HG03196 (cell line): ENCODE results near the gene WDFY2.

Experiments
- ATAC-seq: cut with Tn5 transposase; IDR thresholded peaks from one replicate; pipeline ENCODE4 v1.9.1; 2021; ENCODE audit not compliant: unreplicated experiment

Gene WDFY2

DNA sequence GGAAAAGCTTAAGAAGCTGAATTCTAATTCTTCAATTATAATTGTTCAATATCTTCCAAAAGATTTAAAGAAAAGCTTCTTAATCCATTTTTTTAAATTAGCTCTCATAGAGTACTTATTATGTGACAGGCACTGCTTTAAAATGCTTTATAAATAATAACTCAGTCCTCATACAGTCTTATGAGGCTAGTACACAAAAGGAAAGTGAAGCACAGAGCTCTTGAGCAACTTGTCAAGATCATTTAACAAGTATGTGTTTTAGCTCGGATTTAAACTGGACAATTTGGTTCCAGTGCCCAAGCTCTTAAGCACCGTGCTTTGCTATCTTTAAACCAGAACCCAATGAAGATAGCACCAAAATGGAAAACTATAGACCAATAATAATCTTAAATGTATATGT lies 113.6 kb downstream of the WDFY2 start:
- ATAC-seq, result no peak

DNA sequence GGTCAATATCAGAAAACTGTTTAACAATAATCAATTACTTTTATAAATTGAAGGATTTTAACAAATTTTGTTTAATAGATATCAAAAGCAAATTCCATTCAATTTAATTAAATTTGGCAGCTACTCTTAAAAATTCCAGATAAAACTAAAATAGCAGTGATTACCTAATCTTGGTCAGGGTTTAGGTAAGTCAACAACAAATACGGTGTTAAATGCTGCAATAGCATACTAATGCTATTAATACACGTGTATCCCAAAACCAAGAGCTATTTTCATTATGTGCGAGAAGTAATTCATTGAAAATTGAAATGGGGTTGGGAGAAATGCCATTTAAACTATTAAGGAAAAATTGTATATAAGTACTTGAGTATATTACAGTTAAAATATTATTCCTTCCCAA lies 114.1 kb downstream of the WDFY2 start:
- no peak for ATAC-seq

DNA sequence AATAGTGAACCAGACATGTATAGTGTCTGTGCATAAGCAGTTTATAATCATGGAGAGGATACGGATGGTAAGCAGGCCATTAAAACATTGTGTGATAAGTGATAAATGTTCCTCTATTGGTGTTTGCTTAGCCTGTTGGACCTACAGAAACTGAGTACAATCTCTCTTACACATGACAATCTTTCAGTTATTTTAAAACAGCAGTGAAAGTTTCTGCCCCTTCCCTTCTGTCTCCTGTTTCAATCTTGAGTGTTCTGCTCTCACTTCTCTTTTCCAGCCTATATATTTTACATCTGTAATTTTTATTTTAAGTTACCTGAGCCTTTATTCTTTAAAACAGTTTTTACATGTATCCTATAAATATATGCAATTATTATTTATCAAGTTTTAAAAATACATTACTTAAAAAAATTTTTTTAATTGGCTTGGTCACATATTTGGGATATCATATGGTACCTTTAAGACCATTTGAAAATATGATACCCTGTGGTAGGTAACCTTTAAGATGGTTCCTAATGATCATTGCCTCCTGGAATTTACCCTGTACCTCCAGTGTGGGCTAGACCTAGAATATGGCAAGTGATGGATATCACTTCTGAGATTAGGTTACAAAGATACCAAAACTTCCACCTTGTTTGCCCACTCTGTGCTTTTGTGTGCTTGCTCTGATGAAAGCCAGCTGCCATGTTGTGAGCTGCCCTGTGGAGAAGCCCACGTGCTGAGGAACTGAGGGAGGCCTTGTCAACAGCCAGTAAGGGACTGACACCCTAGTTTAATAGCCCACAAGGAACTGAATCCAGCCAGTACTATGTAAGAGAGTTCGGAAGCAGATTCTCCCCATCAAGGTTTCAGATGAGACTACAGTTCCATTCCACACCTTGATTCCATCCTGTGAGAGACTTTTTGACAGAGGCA lies 120.4 kb downstream of the WDFY2 start:
- ATAC-seq, result peak; percentile 67

DNA sequence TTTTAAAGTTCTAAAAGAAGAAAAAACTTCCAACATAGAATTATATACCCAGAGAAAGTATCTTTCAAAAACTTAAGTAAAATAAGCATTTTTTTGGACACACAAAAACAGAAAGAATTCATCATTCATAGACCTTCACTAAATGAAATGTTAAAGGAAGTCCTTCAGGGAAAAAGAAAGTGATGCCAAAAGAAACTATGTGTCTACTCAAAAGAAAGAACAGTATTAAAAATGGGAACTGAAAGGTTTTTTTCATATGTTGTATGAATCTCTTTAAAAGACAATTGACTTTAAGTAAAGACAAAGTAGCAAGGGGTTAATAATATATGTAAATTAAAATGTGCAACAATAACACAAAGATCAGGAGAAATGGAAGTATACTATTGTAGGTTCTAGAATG lies 123.2 kb downstream of the WDFY2 start:
- no peak for ATAC-seq

DNA sequence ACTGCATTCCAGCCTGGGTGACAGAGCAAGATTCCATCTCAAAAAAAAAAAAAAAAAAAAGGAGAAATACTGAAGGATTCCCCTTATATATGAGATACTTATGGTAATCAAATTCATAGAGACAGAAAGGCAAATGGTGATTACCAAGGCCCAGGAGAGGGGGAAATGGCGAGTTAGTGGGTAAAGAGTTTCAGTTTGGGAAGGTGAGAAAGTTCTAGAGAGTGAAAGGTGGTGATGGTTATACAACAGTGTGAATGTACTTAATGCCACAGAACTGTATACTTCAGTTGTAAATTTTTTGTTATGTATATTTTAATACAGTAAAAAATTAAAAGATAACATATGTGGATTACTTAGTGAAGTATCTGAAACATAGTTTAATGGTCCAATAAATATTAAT lies 129.5 kb downstream of the WDFY2 start:
- ATAC-seq, result no peak

DNA sequence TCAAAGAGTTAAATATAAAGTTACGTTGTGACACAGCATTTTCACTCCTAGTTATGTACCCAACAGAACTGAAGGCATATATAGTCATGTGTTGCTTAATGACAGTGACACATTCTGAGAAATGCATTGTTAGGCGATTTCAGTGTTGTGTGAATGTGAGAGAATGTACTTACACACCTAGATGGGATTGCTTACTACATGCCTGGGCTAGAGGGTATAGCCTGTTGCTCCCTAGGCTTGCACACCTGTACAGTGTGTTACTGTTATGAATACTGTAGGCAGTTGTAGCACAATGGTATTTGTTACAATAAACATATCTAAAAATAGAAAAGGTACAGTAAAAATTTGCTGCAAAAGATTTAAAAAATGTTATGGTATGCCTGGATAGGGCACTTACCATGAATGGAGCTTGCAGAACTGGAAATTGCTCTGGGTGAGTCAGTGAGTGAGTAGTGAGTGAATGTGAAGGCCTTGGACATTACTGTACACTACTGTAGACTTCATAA lies 130.5 kb downstream of the WDFY2 start:
- peak; percentile 65 for ATAC-seq

DNA sequence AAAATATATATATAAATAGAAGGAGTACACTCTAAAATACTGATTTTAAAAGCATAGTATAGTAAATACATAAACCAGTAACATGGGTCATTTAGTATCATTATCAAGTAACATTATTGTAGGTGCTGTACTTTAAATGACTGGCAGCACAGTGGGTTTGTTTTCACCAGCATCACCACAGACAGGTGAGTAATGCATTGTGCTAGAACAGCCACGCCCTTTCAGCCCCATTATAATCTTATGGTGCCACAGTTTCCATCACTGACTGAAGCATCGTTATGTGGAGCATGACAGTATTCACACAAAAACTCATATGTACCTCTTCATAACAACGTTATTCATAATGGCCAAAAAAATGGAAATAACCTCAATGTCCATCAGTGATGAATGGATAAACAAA lies 131.4 kb downstream of the WDFY2 start:
- no peak for ATAC-seq

DNA sequence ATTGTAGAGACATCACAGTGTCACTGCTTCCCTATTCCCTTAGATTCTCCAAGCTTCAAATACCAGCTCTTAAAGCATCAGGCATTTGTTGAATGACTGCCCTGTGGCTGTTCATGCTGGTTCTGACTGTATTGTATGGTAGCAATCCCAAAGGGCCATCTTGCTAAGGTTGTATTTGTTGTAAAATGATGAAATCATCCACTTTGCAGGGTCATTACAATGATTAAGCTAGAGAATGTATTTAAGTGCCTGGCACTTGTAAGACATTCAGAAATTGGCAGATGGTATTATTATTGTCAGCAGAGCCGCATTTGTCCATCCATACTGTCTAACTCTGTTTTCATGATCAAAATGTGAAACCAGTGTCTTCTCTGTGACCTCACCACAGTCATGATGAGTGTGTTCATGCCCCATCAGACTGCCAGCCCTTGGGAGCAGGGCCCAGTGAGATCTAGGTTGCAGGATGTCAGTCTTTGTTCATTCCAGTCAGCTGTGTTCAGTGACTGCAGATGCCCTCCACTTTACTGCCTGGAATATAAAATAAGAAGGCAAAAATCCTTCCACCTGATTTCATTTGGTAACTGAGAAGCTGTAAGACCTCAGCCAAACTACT lies 133.6 kb downstream of the WDFY2 start:
- ATAC-seq, result no peak

DNA sequence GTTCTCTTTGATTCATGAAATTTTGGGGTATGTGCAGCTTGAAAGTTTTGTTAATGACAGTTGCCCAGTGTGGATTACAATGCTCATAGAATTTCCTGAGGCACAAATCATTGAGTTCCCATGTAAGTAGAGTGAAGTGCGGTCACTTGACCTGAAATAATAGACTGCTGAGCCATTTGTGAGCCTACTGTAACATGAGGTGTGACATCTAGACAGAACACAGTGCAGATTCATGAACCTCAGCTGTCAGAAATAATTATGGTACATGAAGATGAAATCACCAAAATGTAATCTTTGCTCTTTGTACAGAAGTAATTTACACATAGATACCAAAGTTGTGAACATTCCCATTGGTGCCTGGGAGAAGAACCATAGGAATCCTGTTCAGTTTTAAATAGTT lies 135.1 kb downstream of the WDFY2 start:
- ATAC-seq, result no peak

DNA sequence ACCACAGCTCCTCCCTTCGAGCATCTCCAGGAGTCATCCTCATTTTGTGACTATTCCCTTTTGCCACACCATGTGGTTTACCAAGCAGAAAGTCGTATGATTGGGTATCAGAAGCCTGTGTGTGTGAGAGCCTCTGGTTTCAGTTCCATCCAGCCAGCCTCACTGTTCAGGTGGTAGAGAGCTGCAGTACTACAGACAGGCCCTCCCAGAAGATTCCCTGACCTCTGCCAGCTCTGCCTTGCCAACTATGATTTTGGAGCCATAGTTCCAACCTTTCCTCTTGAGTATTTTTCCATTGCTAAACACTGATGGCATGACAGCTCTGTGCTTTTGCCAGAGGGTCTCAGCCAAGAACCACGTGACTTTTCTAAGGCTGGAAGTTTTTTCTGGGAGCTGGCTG lies 137.2 kb downstream of the WDFY2 start:
- ATAC-seq, result peak; percentile 65

DNA sequence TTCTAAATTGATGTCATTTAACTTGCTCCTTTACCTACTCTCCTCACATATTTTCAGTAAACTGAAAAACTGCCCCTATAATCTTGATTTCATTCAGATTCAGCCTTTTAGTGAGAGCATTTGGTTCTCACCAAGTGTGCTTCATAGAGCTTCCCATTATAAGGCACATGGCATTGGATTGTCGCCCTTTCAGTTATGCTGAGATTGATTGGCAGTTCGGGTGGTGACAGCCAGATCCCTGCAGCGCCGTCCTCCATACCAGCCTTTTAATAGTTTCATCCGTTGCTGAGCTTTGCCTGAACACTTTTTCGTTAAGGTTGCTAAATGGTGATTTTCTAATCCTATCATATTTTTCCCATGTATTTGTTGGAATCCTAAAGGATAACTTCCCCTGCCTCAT lies 139.3 kb downstream of the WDFY2 start:
- ATAC-seq, result no peak

DNA sequence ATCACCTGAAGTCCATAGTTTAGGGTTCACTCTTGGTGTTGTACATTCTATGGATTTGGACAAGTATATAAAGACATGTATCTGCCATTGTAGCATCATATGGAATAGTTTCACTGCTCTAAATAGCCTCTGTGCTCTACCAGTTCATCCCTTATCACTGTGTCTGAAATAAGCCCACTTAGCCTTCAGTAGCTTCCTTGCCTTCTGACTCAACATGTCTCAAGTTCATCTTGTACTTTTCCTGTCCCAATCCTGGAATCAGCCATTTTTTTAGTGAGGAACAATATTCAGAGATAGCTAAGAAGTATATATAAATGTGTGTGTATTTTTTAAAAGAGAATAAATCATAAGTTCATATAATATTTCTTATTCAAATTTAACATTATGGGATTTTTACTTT lies 140.5 kb downstream of the WDFY2 start:
- ATAC-seq, result no peak

DNA sequence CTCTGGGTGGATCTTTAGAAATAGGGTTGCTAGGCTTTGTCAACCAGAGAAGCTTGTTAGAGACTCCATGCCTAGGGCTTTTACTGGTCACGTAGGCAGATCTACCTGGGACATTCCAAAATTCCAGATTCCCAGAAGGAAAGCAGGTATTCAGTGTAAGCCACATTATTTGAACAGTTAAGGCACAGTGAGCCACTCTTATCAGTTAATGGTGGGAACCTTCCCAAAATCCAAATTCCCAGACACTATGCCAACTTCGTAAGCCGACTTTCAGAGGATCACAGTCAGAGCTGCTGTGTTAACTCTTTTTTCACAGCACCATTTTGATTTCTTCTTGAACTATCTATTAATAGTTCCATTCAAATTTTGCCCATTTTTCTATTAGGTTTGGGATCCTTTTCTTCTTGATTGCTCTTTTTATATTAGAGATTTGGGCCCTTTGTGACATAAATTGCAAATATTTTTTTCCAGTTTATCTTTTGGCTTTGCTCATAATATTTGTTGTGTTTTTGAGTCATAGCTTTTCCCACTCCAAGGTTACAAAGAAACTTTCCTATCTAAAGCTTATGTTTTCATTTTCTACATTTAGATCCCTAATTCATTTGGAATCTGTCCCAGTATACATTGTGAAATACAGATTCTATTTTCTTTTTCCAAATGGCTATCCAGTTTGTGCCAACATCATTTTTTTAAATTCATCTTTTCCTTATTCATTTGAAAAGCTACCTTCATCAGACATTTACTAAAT lies 142.4 kb downstream of the WDFY2 start:
- ATAC-seq, result no peak

DNA sequence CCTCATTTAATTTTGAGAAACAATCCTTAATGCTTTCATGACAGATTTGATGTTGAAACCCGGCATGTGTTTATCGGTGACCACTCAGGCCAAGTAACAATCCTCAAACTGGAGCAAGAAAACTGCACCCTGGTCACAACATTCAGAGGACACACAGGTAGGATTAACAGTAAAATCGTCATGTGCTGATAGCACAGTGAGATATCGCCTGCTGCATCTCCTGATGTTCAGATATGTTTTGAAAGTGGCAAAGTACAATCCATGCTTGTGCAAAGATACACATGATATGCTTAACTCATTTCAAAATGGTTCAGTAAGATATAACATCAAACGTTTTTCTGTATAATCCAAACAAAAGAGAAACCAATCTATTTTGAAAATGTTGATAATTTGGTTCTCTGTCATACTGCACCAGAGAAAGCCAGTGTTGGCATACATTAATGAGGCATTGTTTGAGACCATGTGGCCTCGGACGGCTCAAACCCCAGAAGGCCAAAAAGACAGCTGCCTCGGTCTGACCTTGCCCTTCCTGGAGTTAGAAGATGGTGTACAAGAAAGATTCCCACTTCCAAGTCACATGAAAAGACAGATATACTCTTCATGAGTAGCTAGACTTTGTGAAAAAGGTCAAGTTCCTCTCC lies 143.5 kb downstream of the WDFY2 start:
- ATAC-seq, result no peak

DNA sequence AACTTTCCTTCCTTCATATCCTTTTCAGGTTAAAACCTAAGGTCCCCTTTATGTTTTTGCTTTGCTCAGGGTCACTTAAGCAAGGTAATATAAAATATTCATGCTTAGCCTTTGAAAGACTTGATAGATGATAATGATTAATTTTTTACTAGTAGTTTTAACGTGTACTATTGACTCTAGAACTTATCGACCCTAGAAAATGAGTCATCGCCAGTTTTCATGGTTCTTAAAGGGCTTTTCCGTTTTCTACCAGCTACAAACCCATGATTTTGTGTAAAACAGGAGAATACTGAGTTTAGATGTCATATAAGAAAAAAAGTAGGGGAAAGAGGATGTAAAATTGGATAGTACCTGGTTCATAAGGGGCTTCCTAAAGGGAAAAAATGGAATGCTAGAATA lies 144.0 kb downstream of the WDFY2 start:
- no peak for ATAC-seq

DNA sequence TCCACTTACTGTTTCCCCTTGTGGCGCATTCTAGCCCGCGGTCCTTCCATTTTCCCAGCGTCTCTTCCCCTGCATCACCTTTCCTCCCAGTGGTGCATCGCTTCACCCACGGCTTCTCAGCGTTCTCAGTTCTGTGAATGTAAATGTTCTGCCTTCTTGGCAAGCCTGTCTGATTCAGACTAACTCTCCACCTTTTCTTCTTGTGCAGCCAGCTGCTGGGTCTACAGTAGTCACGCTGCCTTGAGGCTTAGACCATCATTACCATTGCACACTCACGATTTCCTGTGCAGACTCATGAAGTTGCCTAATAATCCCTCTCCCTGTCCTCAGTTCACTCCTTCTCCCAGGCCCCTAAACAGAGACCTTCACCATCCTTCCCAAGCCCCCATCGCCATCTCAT lies 144.7 kb downstream of the WDFY2 start:
- ATAC-seq, result no peak

DNA sequence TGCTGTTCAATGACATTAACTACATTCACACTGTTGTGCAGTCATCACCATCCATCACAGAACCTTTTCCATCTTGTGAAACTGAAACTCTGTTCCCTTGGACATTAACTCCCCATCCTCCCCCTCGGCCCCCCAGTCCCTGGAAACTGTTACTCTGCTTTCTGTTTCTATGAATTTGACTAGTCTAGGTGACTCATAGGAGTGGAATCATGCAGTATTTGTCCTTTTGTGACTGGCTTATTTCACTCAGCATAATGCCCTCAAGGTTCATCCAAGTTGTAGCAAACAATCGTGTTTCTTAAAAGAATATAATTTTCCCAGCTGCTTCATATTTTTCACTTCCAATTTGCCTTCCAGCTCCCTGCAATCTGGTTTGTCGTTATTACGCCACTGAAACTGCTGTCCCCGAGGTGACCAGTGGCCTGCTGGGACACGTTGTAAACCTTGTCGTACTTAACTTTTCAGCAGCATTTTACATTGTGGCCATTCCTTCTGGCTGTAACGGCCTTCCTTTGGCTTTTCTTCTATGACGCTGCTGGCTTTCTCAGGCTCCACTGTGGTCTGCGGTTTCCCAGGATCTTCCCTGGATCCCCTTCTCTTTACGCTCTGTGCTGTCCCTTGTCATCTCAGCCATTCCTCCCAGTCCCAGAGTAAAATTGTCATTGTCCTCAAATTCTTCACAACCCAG lies 145.7 kb downstream of the WDFY2 start:
- no peak for ATAC-seq

DNA sequence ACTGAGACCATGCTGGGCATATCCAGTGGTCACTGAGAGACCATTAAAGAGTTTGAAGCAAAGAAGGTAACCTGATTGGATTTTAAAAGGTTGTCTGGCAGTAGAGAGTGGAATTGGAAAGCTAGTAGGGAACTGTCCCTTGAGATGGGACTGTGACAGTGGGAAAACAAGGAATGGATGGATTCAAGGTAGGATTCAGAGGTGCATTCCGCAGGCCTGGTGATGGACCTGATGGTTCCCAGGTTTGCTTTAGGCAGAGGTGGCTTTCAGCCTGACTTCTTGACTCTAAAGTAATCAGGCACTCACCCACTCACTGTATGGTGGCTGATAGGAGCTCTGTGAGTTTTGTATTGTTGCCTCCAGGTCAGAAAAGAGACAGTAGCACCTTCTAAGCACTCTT lies 146.7 kb downstream of the WDFY2 start:
- no peak for ATAC-seq

DNA sequence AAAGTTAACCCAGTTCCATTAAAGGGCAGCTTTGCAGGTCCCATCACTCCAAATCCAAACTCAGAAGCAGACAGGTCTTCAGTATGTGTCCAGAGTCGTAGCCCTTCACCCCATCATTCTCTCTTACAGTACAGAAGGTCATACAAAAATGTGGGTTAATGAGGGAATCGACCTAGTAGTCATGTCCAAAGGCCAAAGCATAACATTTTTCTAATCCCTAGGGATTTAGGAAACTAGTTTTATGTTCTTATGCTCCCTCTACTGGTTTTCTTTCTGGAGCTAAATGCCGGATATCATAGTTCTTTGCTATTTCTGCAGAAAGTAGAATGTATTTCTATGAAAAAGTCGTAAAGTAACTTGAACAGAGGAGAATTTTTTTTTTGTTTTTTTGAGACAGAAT lies 147.5 kb downstream of the WDFY2 start:
- ATAC-seq, result no peak

DNA sequence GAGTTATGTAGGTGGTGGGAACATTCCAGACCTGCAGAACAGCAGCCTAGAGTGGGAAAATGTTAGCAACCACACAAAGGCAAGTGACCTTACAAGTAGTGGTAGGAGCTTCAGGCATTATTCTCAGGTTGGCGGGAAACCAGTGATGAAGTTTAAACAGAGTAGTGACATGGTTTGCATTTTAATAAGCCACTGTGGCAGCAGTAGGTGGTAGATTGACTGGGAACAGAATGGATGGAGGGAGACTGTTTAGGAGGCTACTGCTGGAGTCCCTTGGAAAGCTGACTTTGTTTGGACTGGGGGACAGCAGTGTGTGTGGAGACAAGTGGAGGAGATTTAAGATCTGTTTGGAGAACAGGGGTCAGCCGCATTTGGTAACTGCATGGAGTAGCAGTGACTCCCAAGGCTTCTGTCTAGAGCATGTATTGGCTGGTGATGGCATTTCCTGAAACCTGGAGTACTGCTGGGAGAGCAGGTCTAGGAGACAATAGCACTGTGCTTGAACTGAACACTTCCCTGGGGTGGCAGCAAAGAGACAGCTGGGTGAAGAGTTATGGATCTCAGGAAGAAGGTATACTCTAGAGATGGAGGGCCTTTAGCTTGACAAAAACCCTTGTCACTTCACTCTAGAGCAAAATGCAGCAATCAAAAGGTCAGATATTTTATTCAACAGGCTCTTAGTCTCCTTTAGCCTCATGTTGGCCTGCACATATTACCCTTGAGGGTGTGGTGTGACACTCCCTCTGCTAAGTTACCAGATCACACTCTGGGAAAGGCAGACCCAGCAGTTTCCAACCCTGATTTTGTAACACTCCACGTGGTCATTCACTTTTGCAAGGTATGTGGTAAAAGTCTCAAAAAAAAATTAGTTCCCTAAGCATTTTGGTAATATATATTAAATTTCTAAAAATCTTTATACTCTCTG lies 149.4 kb downstream of the WDFY2 start:
- no peak for ATAC-seq
